HG03039 (cell line): ENCODE data around the gene SEPTIN5.
"Not testable (repeated sequence)": the region's sequence is repeated elsewhere in the genome, so short reads cannot be mapped to it uniquely, and the experiment has no call there.

ENCODE experiments used
- ATAC-seq: cut with Tn5 transposase; IDR thresholded peaks from one replicate; pipeline ENCODE4 v1.9.1; 2021; ENCODE audit warnings: mild to moderate bottlenecking, moderate library complexity; ENCODE audit not compliant: unreplicated experiment

SEPTIN5 gene

GRCh38 chr22:19680287-19680881 lies 33.9 kb upstream of the SEPTIN5 start:
- ATAC-seq, result no peak

GRCh38 chr22:19680911-19681862 lies 33.1 kb upstream of the SEPTIN5 start:
- ATAC-seq, result no peak

- no peak for ATAC-seq
These were observed 32.4 kb upstream of the SEPTIN5 start for GRCh38 chr22:19681863-19682245.

GRCh38 chr22:19686946-19687345 lies 27.4 kb upstream of the SEPTIN5 start:
- no peak for ATAC-seq

GRCh38 chr22:19687561-19688300 lies 26.6 kb upstream of the SEPTIN5 start:
- no peak for ATAC-seq

- ATAC-seq, result no peak
These were observed 25.7 kb upstream of the SEPTIN5 start for GRCh38 chr22:19688301-19689290.

- no peak for ATAC-seq
These were observed 24.9 kb upstream of the SEPTIN5 start for GRCh38 chr22:19689408-19689807.

GRCh38 chr22:19691007-19691720 lies 23.1 kb upstream of the SEPTIN5 start:
- no peak for ATAC-seq

GRCh38 chr22:19691721-19692341 lies 22.5 kb upstream of the SEPTIN5 start:
- ATAC-seq, result no peak

- ATAC-seq, result no peak
These were observed 20.7 kb upstream of the SEPTIN5 start for GRCh38 chr22:19693581-19693980.

- ATAC-seq, result no peak
These were observed 20.2 kb upstream of the SEPTIN5 start for GRCh38 chr22:19693981-19694670.

- no peak for ATAC-seq
These were observed 19.6 kb upstream of the SEPTIN5 start for GRCh38 chr22:19694696-19695095.

GRCh38 chr22:19696504-19697276 lies 17.6 kb upstream of the SEPTIN5 start:
- no peak for ATAC-seq

- ATAC-seq, result not testable (repeated sequence)
These were observed 16.4 kb upstream of the SEPTIN5 start for GRCh38 chr22:19697871-19698270.

- ATAC-seq, result no peak
These were observed 13.4 kb upstream of the SEPTIN5 start for GRCh38 chr22:19700790-19701419.

GRCh38 chr22:19701420-19702145 lies 12.7 kb upstream of the SEPTIN5 start:
- no peak for ATAC-seq

- no peak for ATAC-seq
These were observed 10.4 kb upstream of the SEPTIN5 start for GRCh38 chr22:19703869-19704268.
